IMR-90 (cell line): ENCODE results near the gene SATB2. TPM values are rescaled to one million over a fixed set of nuclear protein-coding genes. Genes with fewer than 3 reads are reported as not detected.

Source experiments
- ATAC-seq: fragments of 200-7000 bp; cut with Tn5 transposase; 2 replicates; pipeline ENCODE4 v1.9.1; 2020; ENCODE audit warnings: low read depth, mild to moderate bottlenecking, moderate library complexity
- BruUV-seq: library from RNA; stranded (reverse); fragments of 400-500 nt; replicated peaks from 2 replicates; lab custom pipeline; 2021; lab: Mats Ljungman, UMichigan
- CTCF ChIA-PET: fragments of 300-600 bp; formaldehyde crosslinking; extraction: SDS; loops from one replicate; lab custom pipeline; 2021; ENCODE audit warnings: antibody characterized with exemption; lab: Yijun Ruan, JAX
- POLR2A ChIA-PET: fragments of 300-600 bp; sonication (Branson Sonifier 250); formaldehyde crosslinking; loops from one replicate; lab custom pipeline; 2022; ENCODE audit warnings: antibody characterized with exemption; ENCODE audit not compliant: unreplicated experiment; lab: Charles Lee
- DNase-seq: peaks from one replicate; pipeline ENCODE4 v3.0.0; 2013
- H2AFZ ChIP-seq: replicated peaks from 2 replicates; pipeline ENCODE3; 2013; ENCODE audit warnings: low read length, mild to moderate bottlenecking; ENCODE audit not compliant: poor library complexity
- H2AK5ac ChIP-seq: 2 replicates; pipeline ENCODE4 v1.6.1; 2013; ENCODE audit warnings: low read depth, low read length, inconsistent platforms
- H2AK9ac ChIP-seq: replicated peaks from 2 replicates; pipeline ENCODE3; 2013; ENCODE audit warnings: mild to moderate bottlenecking, low read depth, low read length, moderate library complexity; ENCODE audit not compliant: poor library complexity
- H2BK120ac ChIP-seq: 2 replicates; pipeline ENCODE4 v1.6.1; 2013; ENCODE audit warnings: low read depth, low read length, inconsistent platforms
- H2BK15ac ChIP-seq: 3 replicates; pipeline ENCODE4 v1.6.1; 2013; ENCODE audit warnings: low read depth, low read length, inconsistent platforms
- H2BK20ac ChIP-seq: 2 replicates; pipeline ENCODE4 v1.6.1; 2013; ENCODE audit warnings: low read depth, mild to moderate bottlenecking, inconsistent platforms, low read length, moderate library complexity
- H2BK5ac ChIP-seq: 2 replicates; pipeline ENCODE4 v1.6.1; 2013; ENCODE audit warnings: mild to moderate bottlenecking, low read depth, low read length, inconsistent platforms; ENCODE audit not compliant: poor library complexity, severe bottlenecking
- H3K14ac ChIP-seq: replicated peaks from 2 replicates; pipeline ENCODE4 v1.6.1; 2013; ENCODE audit warnings: low read depth, low read length, inconsistent platforms
- H3K18ac ChIP-seq: 2 replicates; pipeline ENCODE4 v1.6.1; 2013; ENCODE audit warnings: low read depth, low read length, control low read depth
- H3K23ac ChIP-seq: 2 replicates; pipeline ENCODE4 v1.6.1; 2013; ENCODE audit warnings: low read depth, low read length, inconsistent platforms
- H3K27ac ChIP-seq: 2 replicates; pipeline ENCODE4 v1.5.1; 2013; ENCODE audit warnings: mild to moderate bottlenecking, control low read depth, low read length; ENCODE audit not compliant: insufficient read depth
- H3K27me3 ChIP-seq: 2 replicates; pipeline ENCODE4 v1.6.1; 2013; ENCODE audit warnings: low read length; ENCODE audit not compliant: control insufficient read depth, insufficient read depth
- H3K36me3 ChIP-seq: 2 replicates; pipeline ENCODE4 v1.6.1; 2013; ENCODE audit warnings: low read length, mixed read lengths; ENCODE audit not compliant: control insufficient read depth, insufficient read depth
- H3K4ac ChIP-seq: 2 replicates; pipeline ENCODE4 v1.6.1; 2013; ENCODE audit warnings: low read depth, low read length, inconsistent platforms
- H3K4me1 ChIP-seq: 2 replicates; pipeline ENCODE4 v1.6.1; 2013; ENCODE audit warnings: low read length, mixed read lengths; ENCODE audit not compliant: control insufficient read depth, insufficient read depth
- H3K4me2 ChIP-seq: 2 replicates; pipeline ENCODE4 v1.6.1; 2013; ENCODE audit warnings: low read depth, mild to moderate bottlenecking, control low read depth, low read length, moderate library complexity
- H3K4me3 ChIP-seq: 2 replicates; pipeline ENCODE4 v1.5.1; 2013; ENCODE audit warnings: low read depth, mild to moderate bottlenecking, control low read depth, low read length, moderate library complexity; ENCODE audit not compliant: insufficient read depth
- H3K56ac ChIP-seq: 2 replicates; pipeline ENCODE4 v1.6.1; 2013; ENCODE audit warnings: low read length, inconsistent platforms; ENCODE audit not compliant: insufficient read depth; ENCODE audit errors: extremely low read depth
- H3K79me1 ChIP-seq, 2 experiments: 2 replicates each; pipeline ENCODE4 v1.6.1; 2013; ENCODE audit warnings: low read length in 2 of 2, inconsistent platforms in 1 of 2, low read depth in 1 of 2
- H3K9ac ChIP-seq: 2 replicates; pipeline ENCODE4 v1.6.1; 2013; ENCODE audit warnings: low read depth, low read length, control low read depth
- H3K9me1 ChIP-seq: 2 replicates; pipeline ENCODE4 v1.6.1; 2013; ENCODE audit warnings: low read length, inconsistent platforms; ENCODE audit not compliant: insufficient read depth
- H3K9me3 ChIP-seq: 2 replicates; pipeline ENCODE4 v1.6.1; 2013; ENCODE audit warnings: low read length; ENCODE audit not compliant: control insufficient read depth, insufficient read depth
- H4K20me1 ChIP-seq: 2 replicates; pipeline ENCODE4 v1.6.1; 2013; ENCODE audit warnings: low read length, inconsistent platforms; ENCODE audit not compliant: insufficient read depth
- H4K5ac ChIP-seq: 2 replicates; pipeline ENCODE4 v1.6.1; 2013; ENCODE audit warnings: mild to moderate bottlenecking, low read depth, low read length, control low read depth
- H4K8ac ChIP-seq, 2 experiments: 2 replicates each; pipeline ENCODE4 v1.6.1; 2013; ENCODE audit warnings: low read depth in 2 of 2, low read length in 2 of 2, control low read depth in 1 of 2, inconsistent platforms in 1 of 2
- H4K91ac ChIP-seq: 2 replicates; pipeline ENCODE4 v1.6.1; 2013; ENCODE audit warnings: low read depth, low read length, inconsistent platforms; ENCODE audit not compliant: insufficient read depth
- BHLHE40 ChIP-seq: fragments of 150-350 bp; IDR thresholded peaks from 2 replicates; pipeline ENCODE4 v1.6.1; 2016; ENCODE audit warnings: mild to moderate bottlenecking, low read depth, low read length
- CEBPB ChIP-seq: IDR thresholded peaks from 2 replicates; pipeline ENCODE4 v1.6.1; 2012; ENCODE audit warnings: low read depth, low read length, improper control_type of control experiment
- CHD1 ChIP-seq: IDR thresholded peaks from 2 replicates; pipeline ENCODE4 v1.6.1; 2012; ENCODE audit warnings: low read depth, low read length, improper control_type of control experiment
- FOS ChIP-seq: fragments of 150-350 bp; IDR thresholded peaks from 2 replicates; pipeline ENCODE4 v1.6.1; 2016; ENCODE audit warnings: low read depth, low read length
- MAFK ChIP-seq: IDR thresholded peaks from 2 replicates; pipeline ENCODE4 v1.6.1; 2012; ENCODE audit warnings: low read depth, low read length, improper control_type of control experiment
- MAZ ChIP-seq: IDR thresholded peaks from 2 replicates; pipeline ENCODE4 v1.6.1; 2012; ENCODE audit warnings: low read depth, mild to moderate bottlenecking, low read length, improper control_type of control experiment, moderate library complexity, borderline replicate concordance
- MXI1 ChIP-seq: IDR thresholded peaks from 2 replicates; pipeline ENCODE4 v1.6.1; 2012; ENCODE audit warnings: low read depth, mild to moderate bottlenecking, low read length, moderate library complexity, borderline replicate concordance
- NFE2L2 ChIP-seq: fragments of 150-350 bp; IDR thresholded peaks from 2 replicates; pipeline ENCODE4 v1.6.1; 2016; ENCODE audit warnings: low read depth, mild to moderate bottlenecking, low read length
- POLR2A ChIP-seq: IDR thresholded peaks from 2 replicates; pipeline ENCODE4 v1.6.1; 2012; ENCODE audit warnings: mild to moderate bottlenecking, low read depth, low read length
- RAD21 ChIP-seq: IDR thresholded peaks from 2 replicates; pipeline ENCODE4 v1.6.1; 2012; ENCODE audit warnings: low read length, improper control_type of control experiment
- RCOR1 ChIP-seq: IDR thresholded peaks from 2 replicates; pipeline ENCODE4 v1.6.1; 2012; ENCODE audit warnings: mild to moderate bottlenecking, low read length, improper control_type of control experiment; ENCODE audit not compliant: insufficient replicate concordance
- RFX5 ChIP-seq: IDR thresholded peaks from 2 replicates; pipeline ENCODE4 v1.8.0; 2012; ENCODE audit warnings: low read depth, mild to moderate bottlenecking, low read length, moderate library complexity
- SMC3 ChIP-seq: fragments of 150-350 bp; IDR thresholded peaks from 2 replicates; pipeline ENCODE4 v1.6.1; 2016; ENCODE audit warnings: low read depth, mild to moderate bottlenecking, antibody characterized with exemption, low read length, moderate library complexity
- WGBS, 2 experiments: methylation state at CpG; one replicate each; pipeline versions ENCODE4 v1.1.5 to v1.1.7; 2013; ENCODE audit warnings: missing lambda C conversion rate in 2 of 2; ENCODE audit not compliant: insufficient read length in 1 of 2; ENCODE audit errors: extremely low coverage in 2 of 2; 5-methylcytosine and 5-hydroxymethylcytosine counted together
- dilution Hi-C: fragments of 300-500 bp; cut with HindIII; formaldehyde crosslinking; loops from one replicate; pipeline ENCODE4 v1.14.3; 2018; ENCODE audit warnings: low sequenced_read_pairs; ENCODE audit not compliant: unreplicated experiment
- in situ Hi-C: fragments of 300-500 bp; cut with MboI; formaldehyde crosslinking; loops from 3 replicates; pipeline ENCODE4 v1.14.3; 2019; ENCODE audit warnings: low sequenced_read_pairs, inconsistent platforms, mixed read lengths
- intact Hi-C: fragments of 100-400 bp; cut with micrococcal nuclease; formaldehyde crosslinking; loops from 2 replicates; pipeline ENCODE4 v1.10.0; 2022
- polyA plus RNA-seq, 3 experiments: library from polyadenylated mRNA; depleted of rRNA; stranded (reverse); fragments of >200 nt; gene quantifications; 2 replicates each; pipeline ENCODE4 v1.2.3, GENCODE V29; 2012; ENCODE audit warnings: low replicate concordance in 1 of 3
- total RNA-seq: library from RNA; depleted of rRNA; stranded (reverse); fragments of >200 nt; gene quantifications from 2 replicates; pipeline ENCODE4 v1.2.3, GENCODE V29; 2012
- TF ChIP-seq, protein P1 (sequence below): conservative IDR thresholded peaks from 2 replicates; pipeline ENCODE4 v1.5.1; 2012; ENCODE audit warnings: mild to moderate bottlenecking, low read depth, low read length, improper control_type of control experiment
- TF ChIP-seq, protein P2 (sequence below): fragments of 150-350 bp; IDR thresholded peaks from 2 replicates; pipeline ENCODE4 v1.6.1; 2017; ENCODE audit warnings: mild to moderate bottlenecking, antibody characterized with exemption, low read length, low read depth

SATB2 gene
- total and polyA plus RNA-seq, 2 of the 4 experiments (the other 2 are of a cell fraction): 6.2 to 8.4 TPM

DNA sequence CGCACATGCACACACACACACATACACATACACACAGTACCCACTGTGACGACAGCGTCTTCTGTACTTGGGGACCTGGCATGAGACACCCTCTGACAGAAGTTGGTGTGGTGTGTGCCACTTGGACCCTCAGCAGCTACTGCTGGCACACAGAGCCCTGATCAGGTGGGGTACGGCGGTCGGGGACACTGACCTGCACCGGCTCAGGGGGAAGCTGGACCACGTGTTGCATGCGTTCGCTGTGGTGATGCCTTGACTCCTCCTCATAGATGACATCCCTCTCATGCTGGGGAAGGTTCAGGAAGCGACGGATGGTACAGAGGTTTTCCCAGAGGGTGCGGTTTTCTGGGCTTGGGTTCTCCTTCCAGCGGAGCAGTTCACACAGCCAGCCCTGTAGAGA lies 149.2 kb downstream of the SATB2 start:
- Histone ChIP-seq H4K91ac (no peak overlapping the region), H2BK5ac (no peak overlapping the region), H3K23ac (no peak overlapping the region), H3K27ac (no peak overlapping the region), H3K14ac (no peak overlapping the region), H3K4me3 (no peak overlapping the region), H4K8ac (no peak overlapping the region), H3K18ac (no peak overlapping the region), H2AK5ac (no peak overlapping the region), H3K36me3 (peaks cover 7% of the 10 kb centered on the region), H3K27me3 (no peaks in the 10 kb centered on the region), H3K56ac (no peak overlapping the region), H2BK15ac (no peak overlapping the region), H2BK20ac (no peak overlapping the region), H4K5ac (no peak overlapping the region), H3K9me3 (no peaks in the 10 kb centered on the region), H3K4me2 (no peak overlapping the region), H2AFZ (no peak overlapping the region), H3K9ac (no peak overlapping the region), H4K20me1 (no peaks in the 10 kb centered on the region), H3K4me1 (peaks cover 3% of the 10 kb centered on the region; the same call in 1 of the 2 replicates), H3K9me1 (peaks cover 7% of the 10 kb centered on the region), H2BK120ac (no peak overlapping the region), H3K79me1 (no peaks in the 10 kb centered on the region), H2AK9ac (no peak overlapping the region), H3K4ac (no peak overlapping the region)
- BruUV-seq: no TSS peak
- POLR2A ChIA-PET: no interaction called here
- ATAC-seq (no peak), DNase-seq (no peak)
- no CpG with 5 or more reads among the region's 14 CpGs for WGBS, 2 experiments
- CTCF ChIA-PET: no interaction called here
- in situ Hi-C loops (no loop called here), dilution Hi-C loops (no loop called here), intact Hi-C loops (no loop called here)
- TF ChIP-seq BHLHE40 (no peak), POLR2A (no peak), CEBPB (no peak), RAD21 (no peak), RCOR1 (no peak), MAFK (no peak), MXI1 (no peak), RFX5 (no peak), SMC3 (no peak), MAZ (no peak), NFE2L2 (no peak), FOS (no peak), CHD1 (no peak)
- TF ChIP-seq, protein P1, sequence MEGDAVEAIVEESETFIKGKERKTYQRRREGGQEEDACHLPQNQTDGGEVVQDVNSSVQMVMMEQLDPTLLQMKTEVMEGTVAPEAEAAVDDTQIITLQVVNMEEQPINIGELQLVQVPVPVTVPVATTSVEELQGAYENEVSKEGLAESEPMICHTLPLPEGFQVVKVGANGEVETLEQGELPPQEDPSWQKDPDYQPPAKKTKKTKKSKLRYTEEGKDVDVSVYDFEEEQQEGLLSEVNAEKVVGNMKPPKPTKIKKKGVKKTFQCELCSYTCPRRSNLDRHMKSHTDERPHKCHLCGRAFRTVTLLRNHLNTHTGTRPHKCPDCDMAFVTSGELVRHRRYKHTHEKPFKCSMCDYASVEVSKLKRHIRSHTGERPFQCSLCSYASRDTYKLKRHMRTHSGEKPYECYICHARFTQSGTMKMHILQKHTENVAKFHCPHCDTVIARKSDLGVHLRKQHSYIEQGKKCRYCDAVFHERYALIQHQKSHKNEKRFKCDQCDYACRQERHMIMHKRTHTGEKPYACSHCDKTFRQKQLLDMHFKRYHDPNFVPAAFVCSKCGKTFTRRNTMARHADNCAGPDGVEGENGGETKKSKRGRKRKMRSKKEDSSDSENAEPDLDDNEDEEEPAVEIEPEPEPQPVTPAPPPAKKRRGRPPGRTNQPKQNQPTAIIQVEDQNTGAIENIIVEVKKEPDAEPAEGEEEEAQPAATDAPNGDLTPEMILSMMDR: no peak
- TF ChIP-seq, protein P2, sequence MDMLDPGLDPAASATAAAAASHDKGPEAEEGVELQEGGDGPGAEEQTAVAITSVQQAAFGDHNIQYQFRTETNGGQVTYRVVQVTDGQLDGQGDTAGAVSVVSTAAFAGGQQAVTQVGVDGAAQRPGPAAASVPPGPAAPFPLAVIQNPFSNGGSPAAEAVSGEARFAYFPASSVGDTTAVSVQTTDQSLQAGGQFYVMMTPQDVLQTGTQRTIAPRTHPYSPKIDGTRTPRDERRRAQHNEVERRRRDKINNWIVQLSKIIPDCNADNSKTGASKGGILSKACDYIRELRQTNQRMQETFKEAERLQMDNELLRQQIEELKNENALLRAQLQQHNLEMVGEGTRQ: no peak
